Subcutaneous adipose tissue (tissue), 4 donors: ENCODE results near the gene EIF2AK3. TPM values are rescaled to one million over a fixed set of nuclear protein-coding genes. Genes with fewer than 3 reads are reported as not detected.

ENCODE experiments used
- total RNA-seq, 4 donors: library from RNA; depleted of rRNA; stranded (reverse); fragments of >200 nt; gene quantifications; one replicate each; pipeline ENCODE4 v1.1.0, GENCODE V29; 2016
- TF ChIP-seq, protein P1 (sequence below): fragments of 450-650 bp; IDR thresholded peaks from one replicate; pipeline ENCODE4 v1.5.1; 2016; ENCODE audit warnings: low read depth, mild to moderate bottlenecking, control low read depth, antibody characterized with exemption, moderate library complexity

The EIF2AK3 gene
- total RNA-seq, 4 donors from 2014 or later, result 15.6 to 46.3 (median 21.3) TPM

DNA sequence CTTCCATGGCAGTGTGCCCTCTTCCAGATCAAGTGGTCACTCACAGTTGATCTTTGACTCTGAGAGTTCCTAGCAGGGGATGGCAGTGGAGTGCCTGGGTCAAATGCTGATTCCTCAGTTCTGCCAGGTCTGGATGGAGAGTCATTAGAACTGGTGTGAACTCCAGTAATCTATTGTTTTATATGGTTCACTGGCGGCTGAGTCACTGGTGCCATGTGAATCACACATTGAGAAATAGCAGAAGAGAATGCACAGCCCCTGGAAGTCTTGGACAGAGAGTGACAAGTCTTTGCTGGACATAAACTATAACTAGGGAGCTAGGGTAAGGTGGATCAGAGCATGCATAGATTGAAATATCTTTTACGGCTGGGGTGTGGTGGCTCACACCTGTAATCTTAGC, 86.9 kb downstream of the EIF2AK3 start:
- TF ChIP-seq, protein P1, sequence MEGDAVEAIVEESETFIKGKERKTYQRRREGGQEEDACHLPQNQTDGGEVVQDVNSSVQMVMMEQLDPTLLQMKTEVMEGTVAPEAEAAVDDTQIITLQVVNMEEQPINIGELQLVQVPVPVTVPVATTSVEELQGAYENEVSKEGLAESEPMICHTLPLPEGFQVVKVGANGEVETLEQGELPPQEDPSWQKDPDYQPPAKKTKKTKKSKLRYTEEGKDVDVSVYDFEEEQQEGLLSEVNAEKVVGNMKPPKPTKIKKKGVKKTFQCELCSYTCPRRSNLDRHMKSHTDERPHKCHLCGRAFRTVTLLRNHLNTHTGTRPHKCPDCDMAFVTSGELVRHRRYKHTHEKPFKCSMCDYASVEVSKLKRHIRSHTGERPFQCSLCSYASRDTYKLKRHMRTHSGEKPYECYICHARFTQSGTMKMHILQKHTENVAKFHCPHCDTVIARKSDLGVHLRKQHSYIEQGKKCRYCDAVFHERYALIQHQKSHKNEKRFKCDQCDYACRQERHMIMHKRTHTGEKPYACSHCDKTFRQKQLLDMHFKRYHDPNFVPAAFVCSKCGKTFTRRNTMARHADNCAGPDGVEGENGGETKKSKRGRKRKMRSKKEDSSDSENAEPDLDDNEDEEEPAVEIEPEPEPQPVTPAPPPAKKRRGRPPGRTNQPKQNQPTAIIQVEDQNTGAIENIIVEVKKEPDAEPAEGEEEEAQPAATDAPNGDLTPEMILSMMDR, result no peak

DNA sequence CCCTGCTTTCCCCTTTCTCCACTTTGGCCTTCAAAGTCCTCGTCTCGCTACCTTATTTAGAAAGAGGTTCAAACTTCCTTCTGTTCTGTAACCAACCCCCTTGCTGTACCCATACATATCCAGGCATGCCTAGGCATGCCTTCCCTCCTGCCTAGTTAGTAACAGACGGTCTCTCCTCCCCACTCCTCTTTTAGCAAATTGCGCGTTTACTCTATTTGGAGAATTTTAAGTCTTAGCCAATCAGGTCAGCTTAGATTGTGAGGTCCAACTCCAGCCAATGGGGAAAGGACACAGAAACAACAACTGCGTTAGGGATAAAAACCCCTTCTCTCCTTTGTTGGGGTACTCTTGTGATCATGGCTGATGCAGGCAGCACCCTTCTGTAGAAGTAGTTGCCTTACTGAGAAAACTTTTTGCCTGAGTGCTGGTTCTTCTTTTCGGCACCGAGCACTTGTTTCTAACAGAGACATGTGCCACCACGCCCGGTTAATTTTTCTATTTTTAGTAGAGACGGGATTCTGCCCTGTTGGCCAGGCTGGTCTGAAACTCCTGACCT, 88.8 kb downstream of the EIF2AK3 start:
- TF ChIP-seq, protein P1, result no peak

DNA sequence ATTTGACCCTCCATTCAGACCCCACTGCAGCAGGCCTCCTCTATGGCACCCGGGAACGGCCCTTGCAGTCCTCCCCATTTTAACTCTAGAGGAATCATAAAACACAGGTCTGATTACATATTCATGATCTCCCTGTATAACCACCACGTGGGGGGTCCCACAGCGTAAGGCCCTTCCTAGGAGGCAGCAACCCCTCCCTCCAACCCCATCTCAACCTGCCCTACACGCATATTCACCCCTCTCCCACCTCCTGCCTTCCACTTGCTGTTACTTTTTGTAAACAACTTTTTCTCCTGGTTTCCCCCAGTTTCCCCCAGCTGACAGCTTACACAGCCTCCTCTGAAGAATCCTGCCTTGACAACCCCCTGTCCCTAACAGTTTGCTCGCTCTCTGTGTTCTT, 89.6 kb downstream of the EIF2AK3 start:
- TF ChIP-seq, protein P1, result no peak

DNA sequence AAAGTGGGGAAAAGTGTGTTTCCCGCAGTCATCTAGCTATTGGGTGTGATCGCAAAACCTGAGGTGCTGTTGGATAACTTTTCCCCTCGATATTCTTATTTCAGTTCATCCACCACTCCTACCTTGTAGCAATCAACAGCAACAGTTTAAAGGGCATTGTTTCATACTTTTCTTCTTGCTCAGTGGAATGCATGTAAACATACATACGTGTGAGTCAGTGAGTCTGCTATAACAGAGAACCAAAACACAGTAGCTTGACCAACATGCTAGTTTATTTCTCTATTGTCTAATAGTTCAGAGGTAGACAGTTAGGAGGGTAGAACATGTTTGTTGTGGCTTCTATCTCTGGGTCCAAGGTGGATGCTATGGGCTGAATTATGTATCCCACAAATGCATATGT, 97.2 kb downstream of the EIF2AK3 start:
- TF ChIP-seq, protein P1, result no peak

DNA sequence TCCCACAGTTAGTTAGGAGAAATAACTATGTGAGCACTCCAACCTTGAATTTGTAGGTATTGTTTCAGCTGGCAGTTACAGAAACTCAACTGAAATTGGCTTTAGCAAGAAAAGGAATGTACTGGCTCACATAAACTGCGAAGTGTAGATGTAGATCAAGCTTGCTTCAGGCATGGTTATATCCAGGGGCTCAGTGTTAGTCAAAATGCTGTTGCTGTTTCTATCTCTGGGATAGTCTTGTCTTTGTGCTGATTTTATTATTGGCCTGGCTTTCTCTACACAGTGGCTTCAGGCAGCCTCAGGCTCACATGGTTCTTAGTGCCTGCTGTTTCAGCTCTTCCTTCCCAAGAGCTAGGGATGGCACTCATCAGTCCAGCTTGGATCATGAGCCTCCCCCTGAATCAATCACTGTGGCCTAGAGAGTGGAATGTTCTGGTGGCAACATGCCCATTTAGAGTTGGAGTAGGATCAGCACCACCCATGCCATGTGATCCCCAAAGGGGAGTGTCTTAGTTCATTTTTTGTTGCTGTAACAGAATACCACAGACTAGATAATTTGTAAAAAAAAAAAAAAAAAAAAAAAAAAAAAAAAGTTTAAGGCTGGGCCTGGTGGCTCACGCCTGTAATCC, 105.7 kb downstream of the EIF2AK3 start:
- TF ChIP-seq, protein P1, result no peak

DNA sequence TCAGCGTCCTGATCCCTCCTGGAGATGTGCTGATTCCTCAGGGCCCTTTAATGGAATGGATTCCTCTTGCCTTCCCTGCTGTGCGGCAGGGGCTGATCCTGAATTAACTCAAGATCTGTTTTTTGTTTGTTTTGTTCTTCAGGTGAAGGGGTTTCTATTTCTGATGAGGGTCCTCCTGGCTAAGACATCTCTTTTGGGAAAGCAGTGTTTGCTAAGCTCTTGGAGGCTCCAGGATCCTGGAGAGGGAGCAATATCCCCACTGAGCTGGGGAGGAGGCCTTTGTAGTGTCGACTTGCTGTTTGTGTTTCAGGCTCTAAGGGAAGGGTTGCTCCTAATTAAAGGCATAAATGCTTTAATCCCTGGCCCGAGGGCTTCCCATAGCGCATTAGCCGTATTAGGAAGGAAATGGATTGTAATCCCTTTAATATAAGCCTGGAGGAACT, 109.5 kb downstream of the EIF2AK3 start:
- TF ChIP-seq, protein P1, result no peak

Other genes starting within 250 kb of the EIF2AK3 start
- gene FOXI3, start 174.8 kb downstream of the EIF2AK3 start, total RNA-seq, result not detected
- gene RPIA, start 64.2 kb upstream of the EIF2AK3 start, total RNA-seq, result 10 to 100 TPM; 10.2 to 13.9 (median 11.1) TPM